Measurements from ENCODE around the gene SETDB1. TPM values are rescaled to one million over a fixed set of nuclear protein-coding genes. Genes with fewer than 3 reads are reported as not detected.

Gene SETDB1
- total and polyA plus RNA-seq, 7 experiments from 2014 or later, result 13.4 to 94.9 (median 57.4) TPM

- no peaks in the 10 kb centered on the region for H3K4me1 ChIP-seq (ENCODE audit: control insufficient read depth in 2 of 2, insufficient read depth in 2 of 2, low read length in 2 of 2)
- no peaks in the 10 kb centered on the region for H3K4me1 Mint-ChIP-seq
- POLR2A ChIA-PET, result no interaction called here
- ATAC-seq (no peak), DNase-seq (no peak)
- H3K4me3 Mint-ChIP-seq, result no peak overlapping the region
- no peak overlapping the region for H3K4me3 ChIP-seq (ENCODE audit: low read length)
- H3K9me3 Mint-ChIP-seq, result peaks cover 0 to 4% (median 0%) of the 10 kb centered on the region in 11 donors
- H3K27ac Mint-ChIP-seq, result no peak overlapping the region
- H3K36me3 ChIP-seq (ENCODE audit: control insufficient read depth in 2 of 3, insufficient read depth in 3 of 3, low read length in 3 of 3), result no peaks in the 10 kb centered on the region
- H3K27me3 Mint-ChIP-seq, result peaks cover 0 to 3% (median 0%) of the 10 kb centered on the region in 5 donors
- H3K36me3 Mint-ChIP-seq, result peaks cover 0 to 2% (median 0%) of the 10 kb centered on the region in 5 donors
- H3K27ac ChIP-seq (ENCODE audit: low read depth, low read length), result no peak overlapping the region
- intact Hi-C loops (cut with micrococcal nuclease), result no loop called here
- CTCF ChIA-PET, result no interaction called here
- no peaks in the 10 kb centered on the region for H3K27me3 ChIP-seq (ENCODE audit: control insufficient read depth in 2 of 2, insufficient read depth in 2 of 2, low read length in 2 of 2)
- H3K9me3 ChIP-seq (ENCODE audit: control insufficient read depth in 2 of 3, low read length in 3 of 3), result no peaks in the 10 kb centered on the region
These were observed 19.8 kb upstream of the SETDB1 start for GRCh38 chr1:150906329-150906728.

- no peaks in the 10 kb centered on the region for H3K4me1 Mint-ChIP-seq
- intact Hi-C loops (cut with micrococcal nuclease), result no loop called here
- POLR2A ChIA-PET, result no interaction called here
These were observed 19.4 kb upstream of the SETDB1 start for GRCh38 chr1:150906813-150907212.

DNA sequence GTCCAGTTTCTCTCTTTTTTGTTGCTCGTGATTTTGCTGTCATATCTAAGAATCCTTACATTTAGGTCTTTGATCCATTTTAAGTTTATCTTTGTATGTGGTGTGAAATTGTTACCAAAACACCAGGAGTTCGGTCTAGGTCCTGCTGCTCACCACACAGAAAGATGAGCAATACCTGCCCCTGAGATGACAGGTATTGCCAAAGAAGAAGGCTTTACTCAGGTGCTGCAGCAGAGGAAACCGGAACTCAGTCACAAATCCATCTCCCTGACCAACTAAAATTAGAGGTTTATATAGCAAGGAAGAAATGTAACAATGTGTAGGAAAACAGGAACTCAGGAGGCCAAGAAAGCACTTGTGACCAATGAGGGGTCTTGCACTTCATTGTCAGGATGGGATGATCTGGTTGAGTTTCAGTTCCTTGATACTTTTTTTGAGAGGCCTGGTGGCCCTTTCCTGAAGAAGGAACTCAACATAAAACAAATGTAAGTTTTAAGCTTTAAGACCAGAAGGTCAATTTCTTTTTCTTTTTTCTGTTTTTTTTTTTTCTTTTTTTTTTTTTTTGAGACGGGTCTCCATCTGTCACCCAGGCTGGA, 16.5 kb upstream of the SETDB1 start:
- no peak overlapping the region for H3K4me3 ChIP-seq (ENCODE audit: low read length)
- H3K9me3 ChIP-seq (ENCODE audit: control insufficient read depth in 2 of 3, low read length in 3 of 3), result no peaks in the 10 kb centered on the region
- CTCF ChIA-PET, result interaction anchor here (0.6 kb wide), 1 partner anchor 211 kb away, joined by 9 read pairs; no protein-coding TSS in a partner anchor
- ATAC-seq (no peak), DNase-seq (no peak)
- Mint-ChIP-seq H3K27ac (no peak overlapping the region), H3K36me3 (peaks cover 0 to 2% (median 0%) of the 10 kb centered on the region in 5 donors), H3K27me3 (no peaks in the 10 kb centered on the region), H3K4me1 (peaks cover 0 to 3% (median 0%) of the 10 kb centered on the region in 7 donors), H3K9me3 (peaks cover 0 to 4% (median 0%) of the 10 kb centered on the region in 11 donors), H3K4me3 (no peak overlapping the region)
- no peak overlapping the region for H3K27ac ChIP-seq (ENCODE audit: low read depth, low read length)
- POLR2A ChIA-PET, result no interaction called here
- no peaks in the 10 kb centered on the region for H3K4me1 ChIP-seq (ENCODE audit: control insufficient read depth in 2 of 2, insufficient read depth in 2 of 2, low read length in 2 of 2)
- intact Hi-C loops (cut with micrococcal nuclease), result no loop called here
- no peaks in the 10 kb centered on the region for H3K27me3 ChIP-seq (ENCODE audit: control insufficient read depth in 2 of 2, insufficient read depth in 2 of 2, low read length in 2 of 2)
- H3K36me3 ChIP-seq (ENCODE audit: control insufficient read depth in 2 of 3, insufficient read depth in 3 of 3, low read length in 3 of 3), result no peaks in the 10 kb centered on the region

More at GRCh38 chr1:150906813-150907212, 19.4 kb upstream of the SETDB1 start:
- Mint-ChIP-seq H3K4me3 (no peak overlapping the region), H3K9me3 (peaks cover 0 to 4% (median 0%) of the 10 kb centered on the region in 11 donors), H3K27ac (no peak overlapping the region), H3K27me3 (no peaks in the 10 kb centered on the region), H3K36me3 (peaks cover 0 to 2% (median 0%) of the 10 kb centered on the region in 5 donors)
- H3K4me1 ChIP-seq (ENCODE audit: control insufficient read depth in 2 of 2, insufficient read depth in 2 of 2, low read length in 2 of 2), result no peaks in the 10 kb centered on the region
- H3K4me3 ChIP-seq (ENCODE audit: low read length), result no peak overlapping the region
- H3K27ac ChIP-seq (ENCODE audit: low read depth, low read length), result no peak overlapping the region
- ATAC-seq, result no peak
- H3K36me3 ChIP-seq (ENCODE audit: control insufficient read depth in 2 of 3, insufficient read depth in 3 of 3, low read length in 3 of 3), result no peaks in the 10 kb centered on the region
- CTCF ChIA-PET, result interaction anchor here (0.6 kb wide), 1 partner anchor 440 kb away, joined by 5 read pairs; no protein-coding TSS in a partner anchor
- no peak for DNase-seq
- no peaks in the 10 kb centered on the region for H3K9me3 ChIP-seq (ENCODE audit: control insufficient read depth in 2 of 3, low read length in 3 of 3)
- no peaks in the 10 kb centered on the region for H3K27me3 ChIP-seq (ENCODE audit: control insufficient read depth in 2 of 2, insufficient read depth in 2 of 2, low read length in 2 of 2)

- Mint-ChIP-seq H3K27ac (no peak overlapping the region), H3K4me3 (no peak overlapping the region), H3K4me1 (peaks cover 0 to 3% (median 0%) of the 10 kb centered on the region in 7 donors), H3K36me3 (peaks cover 0 to 2% (median 0%) of the 10 kb centered on the region in 5 donors), H3K27me3 (no peaks in the 10 kb centered on the region), H3K9me3 (peaks cover 0 to 4% (median 0%) of the 10 kb centered on the region in 11 donors)
- intact Hi-C loops (cut with micrococcal nuclease), result no loop called here
- DNase-seq (no peak), ATAC-seq (no peak)
- ChIA-PET POLR2A (no interaction called here), CTCF (no interaction called here)
- no peaks in the 10 kb centered on the region for H3K36me3 ChIP-seq (ENCODE audit: control insufficient read depth in 2 of 3, insufficient read depth in 3 of 3, low read length in 3 of 3)
- H3K4me1 ChIP-seq (ENCODE audit: control insufficient read depth in 2 of 2, insufficient read depth in 2 of 2, low read length in 2 of 2), result no peaks in the 10 kb centered on the region
- H3K27ac ChIP-seq (ENCODE audit: low read depth, low read length), result no peak overlapping the region
- no peak overlapping the region for H3K4me3 ChIP-seq (ENCODE audit: low read length)
- no peaks in the 10 kb centered on the region for H3K9me3 ChIP-seq (ENCODE audit: control insufficient read depth in 2 of 3, low read length in 3 of 3)
- no peaks in the 10 kb centered on the region for H3K27me3 ChIP-seq (ENCODE audit: control insufficient read depth in 2 of 2, insufficient read depth in 2 of 2, low read length in 2 of 2)
These were observed 13.5 kb upstream of the SETDB1 start for GRCh38 chr1:150912623-150913022.

DNA sequence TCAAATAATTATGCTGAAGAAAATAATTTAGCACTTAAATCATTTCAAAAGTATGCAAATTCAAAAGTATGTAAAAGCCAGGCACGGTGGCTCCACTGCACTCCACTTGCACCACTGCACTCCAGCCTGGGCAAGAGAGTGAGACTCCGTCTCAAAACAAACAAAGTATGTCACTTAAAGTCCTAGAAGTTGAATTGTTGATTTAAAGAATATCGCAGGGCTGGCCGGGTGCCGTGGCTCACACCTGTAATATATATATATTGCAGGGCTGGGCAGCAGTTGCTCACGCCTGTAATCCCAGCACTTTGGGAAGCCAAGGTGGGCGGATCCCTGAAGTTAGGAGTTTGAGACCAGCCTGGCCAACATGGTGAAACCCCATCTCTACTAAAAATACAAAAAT, 8.8 kb upstream of the SETDB1 start:
- Histone ChIP-seq H3K4me1 (ENCODE audit: control insufficient read depth in 2 of 2, insufficient read depth in 2 of 2, low read length in 2 of 2) (no peaks in the 10 kb centered on the region), H3K27ac (ENCODE audit: low read depth, low read length) (no peak overlapping the region), H3K36me3 (ENCODE audit: control insufficient read depth in 2 of 3, insufficient read depth in 3 of 3, low read length in 3 of 3) (no peaks in the 10 kb centered on the region), H3K27me3 (ENCODE audit: control insufficient read depth in 2 of 2, insufficient read depth in 2 of 2, low read length in 2 of 2) (no peaks in the 10 kb centered on the region), H3K4me3 (ENCODE audit: low read length) (no peak overlapping the region), H3K9me3 (ENCODE audit: control insufficient read depth in 2 of 3, low read length in 3 of 3) (no peaks in the 10 kb centered on the region)
- intact Hi-C loops (cut with micrococcal nuclease), result no loop called here
- Mint-ChIP-seq H3K4me1 (peaks cover 4 to 7% (median 5%) of the 10 kb centered on the region in 7 donors), H3K27me3 (no peaks in the 10 kb centered on the region), H3K27ac (no peak overlapping the region), H3K4me3 (no peak overlapping the region), H3K9me3 (no peaks in the 10 kb centered on the region), H3K36me3 (no peaks in the 10 kb centered on the region)
- ChIA-PET CTCF (no interaction called here), POLR2A (no interaction called here)
- ATAC-seq, result no peak
- no peak for DNase-seq

DNA sequence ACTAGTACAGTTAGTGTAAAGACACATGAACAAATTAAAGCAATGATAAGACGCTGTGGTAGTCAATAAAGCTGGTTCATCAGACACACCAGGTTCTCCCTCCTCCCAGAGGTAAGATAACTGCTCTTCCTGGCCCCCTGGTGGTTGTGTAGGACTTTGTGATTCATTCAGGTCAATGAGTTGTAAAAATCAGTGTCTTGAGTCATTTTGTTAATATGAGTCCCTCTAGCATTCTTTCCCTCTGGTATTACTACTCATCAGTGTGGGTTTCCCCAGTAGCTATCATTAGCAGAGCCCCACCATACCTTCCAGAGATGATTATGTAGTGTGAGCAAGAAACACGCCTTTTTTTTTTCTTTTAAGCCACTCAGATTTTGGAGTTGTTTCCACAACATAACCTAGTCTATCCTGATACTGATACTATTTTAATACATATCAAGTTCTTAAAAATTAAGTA, 3.6 kb upstream of the SETDB1 start:
- Mint-ChIP-seq H3K4me1 (peaks cover 12 to 29% (median 19%) of the 10 kb centered on the region in 7 donors), H3K27me3 (no peaks in the 10 kb centered on the region), H3K36me3 (peaks cover 0 to 4% (median 2%) of the 10 kb centered on the region in 5 donors), H3K27ac (peak overlapping the region in 3 of 9 donors; percentile 34 to 63 (median 57)), H3K9me3 (peaks cover 0 to 2% (median 0%) of the 10 kb centered on the region in 11 donors), H3K4me3 (peak overlapping the region in 3 of 10 donors; percentile 11 to 41 (median 34))
- H3K4me1 ChIP-seq (ENCODE audit: control insufficient read depth in 2 of 2, insufficient read depth in 2 of 2, low read length in 2 of 2), result peaks cover 0 to 7% of the 10 kb centered on the region in 2 donors
- no peaks in the 10 kb centered on the region for H3K27me3 ChIP-seq (ENCODE audit: control insufficient read depth in 2 of 2, insufficient read depth in 2 of 2, low read length in 2 of 2)
- intact Hi-C loops (cut with micrococcal nuclease), result loop anchor here (1.0 to 2.0 kb wide), 7 partner anchors 32 to 458 kb away; partner anchors contain the start of genes ARNT (in 2 of the 2), CTSS (in 1 of the 2) and GOLPH3L (in 1 of the 2)
- ChIA-PET CTCF (interaction anchor here (0.6 to 1.2 kb wide), 7 partner anchors 51 to 361 kb away, joined by 3 to 5 read pairs (median 4); partner anchors contain the start of genes CTSS and GOLPH3L), POLR2A (interaction anchor here (0.8 kb wide), 1 partner anchor 562 kb away, joined by 3 read pairs; no protein-coding TSS in a partner anchor)
- H3K36me3 ChIP-seq (ENCODE audit: control insufficient read depth in 2 of 3, insufficient read depth in 3 of 3, low read length in 3 of 3), result peaks cover 0 to under 1% (median 0%) of the 10 kb centered on the region in 3 experiments
- H3K27ac ChIP-seq (ENCODE audit: low read depth, low read length), result no peak overlapping the region
- DNase-seq (peak; percentile 31 to 79 (median 72)), ATAC-seq (peak; percentile 46)
- H3K4me3 ChIP-seq (ENCODE audit: low read length), result no peak overlapping the region
- no peaks in the 10 kb centered on the region for H3K9me3 ChIP-seq (ENCODE audit: control insufficient read depth in 2 of 3, low read length in 3 of 3)
